Renal pelvis (tissue), 4 donors: Measurements from ENCODE around the gene ALG1. TPM values are rescaled to one million over a fixed set of nuclear protein-coding genes. Genes with fewer than 3 reads are reported as not detected.
"Not testable (repeated sequence)": the region's sequence is repeated elsewhere in the genome, so short reads cannot be mapped to it uniquely, and the experiment has no call there.

Experiments
- DNase-seq: peaks from one replicate; pipeline ENCODE4 v3.0.0-alpha.2; 2013
- polyA plus RNA-seq, 3 donors: library from polyadenylated mRNA; unstranded; fragments of 120-200 nt; gene quantifications; one replicate each; pipeline ENCODE4 v1.2.1, GENCODE V29; 2013; ENCODE audit not compliant: insufficient read length in 3 of 3

Gene ALG1
- polyA plus RNA-seq, 3 donors, result 25.1 to 27.0 (median 26.5) TPM

GRCh38 chr16:5096437-5097060, 24.9 kb downstream of the ALG1 start:
- not testable (repeated sequence) for DNase-seq

- not testable (repeated sequence) for DNase-seq
These were observed 25.4 kb downstream of the ALG1 start for GRCh38 chr16:5097061-5097469.

GRCh38 chr16:5097470-5098220, 26.0 kb downstream of the ALG1 start, which contains the start of gene EEF2KMT:
TSS of gene EEF2KMT (minus strand) at chr16:5097795. CDS start at chr16:5097739, 56 bp downstream.
- DNase-seq, result peak; percentile 97

- DNase-seq, result peak; percentile 67
These were observed 26.8 kb downstream of the ALG1 start for GRCh38 chr16:5098221-5099159.

- not testable (repeated sequence) for DNase-seq
These were observed 27.5 kb downstream of the ALG1 start for GRCh38 chr16:5099174-5099573.

- DNase-seq, result not testable (repeated sequence)
These were observed 31.8 kb downstream of the ALG1 start for GRCh38 chr16:5103296-5104032.

GRCh38 chr16:5105039-5105438, 33.4 kb downstream of the ALG1 start:
- not testable (repeated sequence) for DNase-seq

GRCh38 chr16:5108505-5109158, 37.0 kb downstream of the ALG1 start:
- DNase-seq, result no peak

- DNase-seq, result not testable (repeated sequence)
These were observed 39.3 kb downstream of the ALG1 start for GRCh38 chr16:5110933-5111332.

GRCh38 chr16:5116780-5117295, 45.2 kb downstream of the ALG1 start:
- DNase-seq, result not testable (repeated sequence)

GRCh38 chr16:5117300-5118087, 45.9 kb downstream of the ALG1 start:
- not testable (repeated sequence) for DNase-seq

- not testable (repeated sequence) for DNase-seq
These were observed 59.9 kb downstream of the ALG1 start for GRCh38 chr16:5131467-5132004.

- DNase-seq, result not testable (repeated sequence)
These were observed 61.4 kb downstream of the ALG1 start for GRCh38 chr16:5132915-5133600.

- not testable (repeated sequence) for DNase-seq
These were observed 63.3 kb downstream of the ALG1 start for GRCh38 chr16:5134739-5135452.
